ENCODE data around the gene MYNN. TPM values are rescaled to one million over a fixed set of nuclear protein-coding genes. Genes with fewer than 3 reads are reported as not detected.

MYNN gene
- total RNA-seq, 1 donor from 2014 or later: 12.7 TPM

- no peak for DNase-seq (ENCODE audit: low spot score)
These were observed 52.1 kb downstream of the MYNN start for GRCh38 chr3:169825316-169825715.

- no peak for DNase-seq (ENCODE audit: low spot score)
These were observed 54.5 kb downstream of the MYNN start for GRCh38 chr3:169827712-169828111.

- DNase-seq (ENCODE audit: low spot score): no peak
These were observed 62.3 kb downstream of the MYNN start for GRCh38 chr3:169835533-169835932.

- DNase-seq (ENCODE audit: low spot score): no peak
These were observed 63.1 kb downstream of the MYNN start for GRCh38 chr3:169836078-169836941.

- no peak for DNase-seq (ENCODE audit: low spot score)
These were observed 63.7 kb downstream of the MYNN start for GRCh38 chr3:169836942-169837275.

GRCh38 chr3:169838511-169839030 is 65.4 kb downstream of the MYNN start:
- DNase-seq (ENCODE audit: low spot score): no peak

Other genes starting within 250 kb of the MYNN start
- gene MECOM, start 109.7 kb upstream of the MYNN start, total RNA-seq: 21.7 TPM
- gene TERC, start 8.3 kb upstream of the MYNN start, total RNA-seq: 9.8 TPM
- 3.7 TPM for gene ACTRT3, start 3.8 kb upstream of the MYNN start, total RNA-seq
- not detected for gene LRRIQ4, start 39.5 kb downstream of the MYNN start, total RNA-seq
- 3.4 TPM for gene LRRC34, start 39.5 kb downstream of the MYNN start, total RNA-seq
- gene LRRC31, start 96.5 kb downstream of the MYNN start, total RNA-seq: not detected
- not detected for gene SAMD7, start 138.2 kb downstream of the MYNN start, total RNA-seq
- 158 TPM for gene SEC62, start 193.4 kb downstream of the MYNN start, total RNA-seq

Measured in mesenteric fat pad (tissue), 1 donor.